Measurements from ENCODE around the gene LGR4. TPM values are rescaled to one million over a fixed set of nuclear protein-coding genes. Genes with fewer than 3 reads are reported as not detected.

Gene LGR4
- total and polyA plus RNA-seq, 10 of the 15 experiments (the other 5 are each of a cell fraction or from before 2014, with no cell fraction given): under 0.01 to 0.64 (median 0.04) TPM; not detected in 5

- TF ChIP-seq SUPT20H (IDR thresholded peaks at IDR 0.05; ENCODE audit: borderline replicate concordance, control insufficient read depth, low read depth, low read length) (no peak), HDAC6 (IDR thresholded peaks at IDR 0.05; ENCODE audit: unreplicated experiment) (no peak), CEBPB (IDR thresholded peaks at IDR 0.05; ENCODE audit: borderline replicate concordance in 1 of 2, low read depth in 2 of 2, low read length in 2 of 2) (no peak), NR2C1 (IDR thresholded peaks at IDR 0.05) (no peak), ZNF384 (IDR thresholded peaks at IDR 0.05; ENCODE audit: borderline replicate concordance, low read depth, low read length) (no peak), NFYB (IDR thresholded peaks at IDR 0.05; ENCODE audit: insufficient read depth, low read depth, low read length) (no peak), HDAC2 (IDR thresholded peaks at IDR 0.05) (no peak), KDM1A (IDR thresholded peaks at IDR 0.05; ENCODE audit: borderline replicate concordance) (no peak), RFX5 (IDR thresholded peaks at IDR 0.05; ENCODE audit: low read depth, low read length) (no peak)
- TF ChIP-seq, protein P1, sequence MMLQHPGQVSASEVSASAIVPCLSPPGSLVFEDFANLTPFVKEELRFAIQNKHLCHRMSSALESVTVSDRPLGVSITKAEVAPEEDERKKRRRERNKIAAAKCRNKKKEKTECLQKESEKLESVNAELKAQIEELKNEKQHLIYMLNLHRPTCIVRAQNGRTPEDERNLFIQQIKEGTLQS (IDR thresholded peaks at IDR 0.05; ENCODE audit: borderline replicate concordance, extremely low read depth, low read depth, low read length): no peak
These were observed 62.3 kb downstream of the LGR4 start (continued) for GRCh38 chr11:27410272-27410671.

DNA sequence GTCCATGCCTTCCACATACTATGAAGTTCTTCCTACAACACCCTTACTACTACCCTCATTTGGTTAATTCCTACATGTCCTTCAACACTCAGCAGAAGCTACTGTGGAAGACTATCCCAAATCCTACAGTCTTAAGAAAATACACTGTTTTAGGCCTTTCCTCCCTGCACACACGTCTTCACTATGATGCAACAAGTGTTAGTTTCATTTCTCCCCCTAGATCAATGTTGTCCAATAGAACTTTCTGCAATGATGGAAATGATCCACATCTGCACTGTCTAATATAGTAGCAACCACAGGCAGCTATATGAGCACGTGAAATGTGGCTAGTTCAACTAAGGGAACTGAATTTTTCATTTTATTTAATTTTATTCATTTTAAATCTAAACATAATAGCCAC, 62.8 kb downstream of the LGR4 start:
- Histone ChIP-seq H3K79me2 (ENCODE audit: control insufficient read depth, insufficient read depth, low read length) (no peaks in the 10 kb centered on the region), H3K27ac (ENCODE audit: control insufficient read depth, insufficient read depth) (no peak overlapping the region), H3K27me3 (replicated peaks in 1 of 2; ENCODE audit: control insufficient read depth in 2 of 2, insufficient read depth in 2 of 2, low read length in 1 of 2) (no peaks in the 10 kb centered on the region), H3K4me3 (no peak overlapping the region), H2AFZ (ENCODE audit: control insufficient read depth, low read depth, low read length) (no peak overlapping the region), H3K4me2 (ENCODE audit: control insufficient read depth, insufficient read depth) (no peak overlapping the region), H4K20me1 (ENCODE audit: control insufficient read depth, insufficient read depth) (no peaks in the 10 kb centered on the region), H3K9ac (ENCODE audit: control insufficient read depth, insufficient read depth, low read length) (no peak overlapping the region), H3K36me3 (ENCODE audit: control insufficient read depth in 2 of 2, insufficient read depth in 2 of 2, low read length in 1 of 2) (no peaks in the 10 kb centered on the region), H3K9me3 (replicated peaks; ENCODE audit: control insufficient read depth, insufficient read depth, low read length) (no peaks in the 10 kb centered on the region), H3K4me1 (ENCODE audit: control insufficient read depth, insufficient read depth, low read length) (no peaks in the 10 kb centered on the region)
- intact Hi-C loops (cut with micrococcal nuclease; ENCODE audit: unreplicated experiment): no loop called here
- FAIRE-seq (no peak), DNase-seq (ENCODE audit: low read depth, low spot score) (no peak), ATAC-seq (no peak)
- RAD21 ChIA-PET (ENCODE audit: unreplicated experiment): no interaction called here
- BruUV-seq (replicated peaks): no TSS peak
- in situ Hi-C loops (cut with MboI): no loop called here
- 5% methylated on average over 2 of the region's 2 CpGs for WGBS (ENCODE audit: insufficient coverage, insufficient replicate concordance, low lambda C conversion rate, missing lambda C conversion rate)
- CTCF ChIA-PET: no interaction called here
- SMC1A ChIA-PET (ENCODE audit: uncharacterized antibody, unreplicated experiment): interaction anchor here (0.7 kb wide), 1 partner anchor 279 kb away, joined by 3 read pairs; no protein-coding TSS in a partner anchor
- POLR2A ChIA-PET: no interaction called here
- no peak for TF ChIP-seq TAF1 (IDR thresholded peaks at IDR 0.05; ENCODE audit: borderline replicate concordance, low read depth, low read length)
- TF ChIP-seq SIN3A (IDR thresholded peaks at IDR 0.05; ENCODE audit: low read depth, low read length): no peak
- TF ChIP-seq ZBTB4 (CRISPR knock-in tag; IDR thresholded peaks at IDR 0.05): no peak
- TF ChIP-seq SPI1 (IDR thresholded peaks at IDR 0.05; ENCODE audit: borderline replicate concordance, insufficient read depth, low read depth, low read length): no peak
- TF ChIP-seq TBL1XR1 (IDR thresholded peaks at IDR 0.05; ENCODE audit: low read depth, low read length): no peak
- TF ChIP-seq SMC3 (IDR thresholded peaks at IDR 0.05; ENCODE audit: borderline replicate concordance, low read length): no peak
- TF ChIP-seq RELA (IDR thresholded peaks at IDR 0.05; ENCODE audit: borderline replicate concordance, partially characterized antibody): no peak
- TF ChIP-seq TARDBP (IDR thresholded peaks at IDR 0.05; ENCODE audit: borderline replicate concordance): no peak
- TF ChIP-seq KDM1A (IDR thresholded peaks at IDR 0.05; ENCODE audit: borderline replicate concordance): no peak
- TF ChIP-seq EED (IDR thresholded peaks at IDR 0.05; ENCODE audit: low read depth): no peak
- no peak for TF ChIP-seq NR2C2 (IDR thresholded peaks at IDR 0.05; ENCODE audit: borderline replicate concordance, control insufficient read depth, insufficient read length, low read depth)
- no peak for TF ChIP-seq RCOR1 (conservative IDR thresholded peaks at IDR 0.05; ENCODE audit: low read depth, low read length)
- no peak for TF ChIP-seq MYC (IDR thresholded peaks at IDR 0.05; ENCODE audit: insufficient read depth, insufficient read length, insufficient replicate concordance, low read length, severe bottlenecking)
- TF ChIP-seq BCL11A (IDR thresholded peaks at IDR 0.05; ENCODE audit: low read depth, low read length): no peak

Data from GM12878 (cell line).